ENCODE measurements around the gene ATXN1. TPM values are rescaled to one million over a fixed set of nuclear protein-coding genes. Genes with fewer than 3 reads are reported as not detected.

The ATXN1 gene
- total RNA-seq, 1 experiment from 2014 or later: 5.6 TPM

DNA sequence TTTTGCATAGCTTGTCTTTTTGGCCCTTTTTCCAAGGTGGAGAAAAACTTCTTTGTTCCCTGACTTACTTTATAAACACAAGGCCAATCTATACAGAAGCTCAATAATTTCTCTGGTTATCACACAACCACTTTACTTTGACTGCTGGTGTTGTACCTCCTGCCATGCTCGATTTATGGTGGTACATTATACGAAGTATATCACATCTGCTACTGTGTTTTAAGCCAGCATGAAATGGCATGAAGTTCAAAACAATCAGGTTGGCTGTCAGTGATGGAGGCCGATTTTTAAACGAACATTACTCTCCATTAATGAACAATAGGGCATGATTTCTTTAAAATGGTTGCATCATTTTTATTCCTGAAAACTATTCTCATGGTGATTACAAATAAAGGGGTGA is 21.0 kb upstream of the ATXN1 start:
- Histone ChIP-seq H3K9ac (ENCODE audit: extremely low read depth, insufficient read length, low read length) (no peak overlapping the region), H2BK12ac (ENCODE audit: insufficient read length, low read depth, low read length) (no peak overlapping the region), H3K23me2 (ENCODE audit: insufficient read length, low read depth, low read length, poor library complexity, severe bottlenecking) (no peaks in the 10 kb centered on the region), H3K79me2 (ENCODE audit: insufficient read depth, low read length) (no peaks in the 10 kb centered on the region), H2BK15ac (ENCODE audit: low read depth, low read length) (no peak overlapping the region), H3K23ac (ENCODE audit: insufficient read length, low read depth, low read length) (no peak overlapping the region), H2AFZ (ENCODE audit: low read length) (no peak overlapping the region), H4K20me1 (ENCODE audit: control insufficient read depth, insufficient read depth, insufficient read length) (no peaks in the 10 kb centered on the region), H3K18ac (ENCODE audit: insufficient read length, low read depth, low read length) (no peak overlapping the region), H4K91ac (ENCODE audit: insufficient read length, low read depth, low read length) (no peak overlapping the region), H2AK5ac (ENCODE audit: insufficient read length, low read length) (no peak overlapping the region), H3K4me2 (ENCODE audit: insufficient read depth, insufficient read length, low read length) (no peak overlapping the region), H4K5ac (ENCODE audit: insufficient read length, low read depth, low read length) (no peak overlapping the region), H3K4me1 (ENCODE audit: insufficient read depth, low read length) (no peaks in the 10 kb centered on the region; the same call in 1 of the 2 replicates), H2BK5ac (ENCODE audit: insufficient read length, low read length) (no peak overlapping the region), H3K79me1 (ENCODE audit: insufficient read depth, low read depth, low read length, poor library complexity, severe bottlenecking) (no peaks in the 10 kb centered on the region), H3K56ac (ENCODE audit: insufficient read length, low read depth, low read length) (no peak overlapping the region), H3K27ac (ENCODE audit: insufficient read length, low read depth, low read length) (no peak overlapping the region), H4K8ac (replicated peaks; ENCODE audit: insufficient read length, low read depth, low read length) (no peak overlapping the region), H2BK120ac (ENCODE audit: low read depth, low read length, poor library complexity, severe bottlenecking) (no peak overlapping the region), H3K4ac (ENCODE audit: low read depth, low read length) (no peak overlapping the region), H3K9me3 (ENCODE audit: control insufficient read depth, low read depth, low read length) (no peaks in the 10 kb centered on the region), H3T11ph (ENCODE audit: low read length) (no peak overlapping the region), H2BK20ac (ENCODE audit: low read depth, low read length, poor library complexity, severe bottlenecking) (no peak overlapping the region), H3K14ac (ENCODE audit: insufficient read depth, low read length) (no peak overlapping the region), H3K27me3 (ENCODE audit: insufficient read depth, low read length) (no peaks in the 10 kb centered on the region)
- TF ChIP-seq, protein P1, sequence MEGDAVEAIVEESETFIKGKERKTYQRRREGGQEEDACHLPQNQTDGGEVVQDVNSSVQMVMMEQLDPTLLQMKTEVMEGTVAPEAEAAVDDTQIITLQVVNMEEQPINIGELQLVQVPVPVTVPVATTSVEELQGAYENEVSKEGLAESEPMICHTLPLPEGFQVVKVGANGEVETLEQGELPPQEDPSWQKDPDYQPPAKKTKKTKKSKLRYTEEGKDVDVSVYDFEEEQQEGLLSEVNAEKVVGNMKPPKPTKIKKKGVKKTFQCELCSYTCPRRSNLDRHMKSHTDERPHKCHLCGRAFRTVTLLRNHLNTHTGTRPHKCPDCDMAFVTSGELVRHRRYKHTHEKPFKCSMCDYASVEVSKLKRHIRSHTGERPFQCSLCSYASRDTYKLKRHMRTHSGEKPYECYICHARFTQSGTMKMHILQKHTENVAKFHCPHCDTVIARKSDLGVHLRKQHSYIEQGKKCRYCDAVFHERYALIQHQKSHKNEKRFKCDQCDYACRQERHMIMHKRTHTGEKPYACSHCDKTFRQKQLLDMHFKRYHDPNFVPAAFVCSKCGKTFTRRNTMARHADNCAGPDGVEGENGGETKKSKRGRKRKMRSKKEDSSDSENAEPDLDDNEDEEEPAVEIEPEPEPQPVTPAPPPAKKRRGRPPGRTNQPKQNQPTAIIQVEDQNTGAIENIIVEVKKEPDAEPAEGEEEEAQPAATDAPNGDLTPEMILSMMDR (conservative IDR thresholded peaks at IDR 0.05): no peak
- no peak for DNase-seq
- Mint-ChIP-seq H3K36me3 (ENCODE audit: insufficient read depth in 1 of 3, low read depth in 3 of 3) (peaks cover 0 to 2% (median 0%) of the 10 kb centered on the region in 3 experiments; a peak in 2 of 7 replicates), H3K27ac (no peak overlapping the region), H3K4me3 (no peak overlapping the region), H3K27me3 (ENCODE audit: low read depth) (peaks cover 1% of the 10 kb centered on the region; the same call in 1 of the 2 replicates), H3K4me1 (peaks cover 5 to 7% of the 10 kb centered on the region in 2 experiments), H3K9me3 (peaks cover 8 to 10% of the 10 kb centered on the region in 2 experiments; a peak in 4 of 5 replicates)
- no CpG with 5 or more reads among the region's 4 CpGs for WGBS (ENCODE audit: extremely low coverage, insufficient read length, low lambda C conversion rate)
